ENCODE measurements around the gene CST9L. TPM values are rescaled to one million over a fixed set of nuclear protein-coding genes. Genes with fewer than 3 reads are reported as not detected.

The CST9L gene
- total RNA-seq, 2 experiments from 2014 or later = not detected

DNA sequence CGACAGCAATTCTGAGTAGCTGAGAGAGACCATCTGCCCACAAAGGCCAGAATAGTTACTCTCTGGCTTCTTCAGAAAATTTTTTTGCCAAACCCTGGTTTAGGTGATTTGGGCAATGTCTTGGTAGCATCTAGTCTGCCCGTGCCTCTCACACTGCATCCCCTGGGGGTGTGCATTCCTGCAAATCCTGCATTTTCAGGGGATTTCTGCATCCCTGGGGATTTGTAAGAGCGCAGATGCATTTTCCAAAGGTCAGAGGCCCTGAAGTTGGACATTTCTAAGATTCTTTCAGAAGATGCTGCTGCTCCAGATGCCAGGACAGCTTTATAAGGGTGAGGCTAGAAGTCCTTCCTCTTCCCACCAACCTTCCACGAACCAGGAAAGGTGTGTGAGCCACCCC, 33.4 kb upstream of the CST9L start:
- ATAC-seq (ENCODE audit: low read depth) = no peak
- no peak for DNase-seq
- Mint-ChIP-seq H3K27ac (no peak overlapping the region), H3K27me3 (no peaks in the 10 kb centered on the region), H3K4me3 (no peak overlapping the region), H3K4me1 (no peaks in the 10 kb centered on the region), H3K36me3 (no peaks in the 10 kb centered on the region), H3K9me3 (no peaks in the 10 kb centered on the region)
- POLR2A ChIA-PET = no interaction called here

DNA sequence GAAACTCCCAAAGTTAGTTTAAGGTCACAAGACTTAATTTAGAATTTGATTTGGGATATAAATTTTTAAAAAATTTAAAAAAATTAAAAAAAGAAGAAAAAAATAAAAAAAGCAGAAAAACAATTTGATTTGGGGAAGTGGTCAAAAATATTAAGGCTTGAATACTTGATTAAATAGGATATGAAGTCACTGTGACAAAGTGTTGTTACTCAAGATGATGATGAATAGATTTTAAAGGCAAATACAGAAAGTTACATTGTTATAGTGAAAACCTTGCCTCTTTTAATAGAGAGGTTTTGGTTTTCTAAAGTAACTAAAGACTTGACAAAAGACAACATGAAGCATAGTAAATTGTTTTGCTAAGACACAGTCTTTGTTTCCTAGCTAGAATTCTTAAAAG, 30.2 kb upstream of the CST9L start:
- no peak for DNase-seq
- POLR2A ChIA-PET = no interaction called here
- ATAC-seq (ENCODE audit: low read depth) = no peak
- H3K27ac Mint-ChIP-seq = no peak overlapping the region
- H3K4me1 Mint-ChIP-seq = no peaks in the 10 kb centered on the region
- H3K4me3 Mint-ChIP-seq = no peak overlapping the region
- H3K27me3 Mint-ChIP-seq = peaks cover 10% of the 10 kb centered on the region
- no peaks in the 10 kb centered on the region for H3K36me3 Mint-ChIP-seq
- no peaks in the 10 kb centered on the region for H3K9me3 Mint-ChIP-seq

DNA sequence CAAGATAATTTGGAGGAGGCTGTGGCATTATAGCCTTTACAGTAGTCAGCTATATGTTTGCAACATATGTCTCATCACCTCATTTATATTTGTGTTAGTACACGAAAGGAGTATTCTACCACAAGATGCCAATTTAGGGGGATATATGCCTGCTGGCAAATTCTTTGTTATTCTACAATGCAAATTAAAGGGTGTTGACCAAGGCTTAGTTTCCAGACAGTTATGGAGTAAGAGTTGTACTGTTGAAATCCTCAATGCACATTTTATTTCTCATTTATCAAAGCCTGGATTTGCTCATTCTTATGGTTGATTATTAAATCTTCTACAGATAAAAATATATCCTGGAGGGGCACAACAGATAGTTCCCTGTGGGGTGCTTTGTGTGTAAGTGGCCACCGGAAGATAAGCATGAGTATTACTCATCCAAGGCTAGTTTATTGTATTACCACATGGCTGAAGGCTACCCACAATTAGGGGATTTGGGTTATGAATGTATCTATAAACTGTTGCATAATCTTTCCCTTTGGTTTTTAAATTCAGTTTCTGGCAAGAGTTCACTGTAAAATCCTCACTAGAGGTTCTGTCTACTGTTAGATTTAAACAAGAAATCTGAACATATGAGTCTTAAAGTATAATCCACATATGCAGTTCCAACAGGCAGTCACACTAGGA, 28.4 kb upstream of the CST9L start:
- Mint-ChIP-seq H3K4me1 (no peaks in the 10 kb centered on the region), H3K4me3 (no peak overlapping the region), H3K36me3 (no peaks in the 10 kb centered on the region), H3K27ac (no peak overlapping the region), H3K9me3 (no peaks in the 10 kb centered on the region), H3K27me3 (peaks cover 10% of the 10 kb centered on the region)
- POLR2A ChIA-PET = no interaction called here
- DNase-seq = no peak
- ATAC-seq (ENCODE audit: low read depth) = no peak

DNA sequence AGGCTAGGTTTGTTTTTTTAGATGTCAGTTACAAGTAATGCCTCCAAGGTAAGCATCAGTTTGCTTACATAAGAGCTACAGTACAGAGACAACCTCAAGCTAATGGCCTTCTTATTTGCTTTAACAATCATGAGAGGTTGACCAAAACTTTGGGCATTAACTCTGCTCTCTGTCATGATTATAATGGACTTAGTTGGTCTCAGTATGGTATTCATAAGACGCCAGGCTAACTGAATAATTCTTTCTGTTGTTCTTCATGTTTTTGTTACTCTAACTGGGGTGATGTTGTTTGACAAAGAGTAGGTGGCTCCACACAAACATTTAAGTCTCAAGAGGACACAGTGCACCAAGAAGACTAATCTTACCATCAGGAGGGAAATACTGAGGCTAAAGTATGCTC, 27.7 kb upstream of the CST9L start:
- H3K27me3 Mint-ChIP-seq = peaks cover 10% of the 10 kb centered on the region

DNA sequence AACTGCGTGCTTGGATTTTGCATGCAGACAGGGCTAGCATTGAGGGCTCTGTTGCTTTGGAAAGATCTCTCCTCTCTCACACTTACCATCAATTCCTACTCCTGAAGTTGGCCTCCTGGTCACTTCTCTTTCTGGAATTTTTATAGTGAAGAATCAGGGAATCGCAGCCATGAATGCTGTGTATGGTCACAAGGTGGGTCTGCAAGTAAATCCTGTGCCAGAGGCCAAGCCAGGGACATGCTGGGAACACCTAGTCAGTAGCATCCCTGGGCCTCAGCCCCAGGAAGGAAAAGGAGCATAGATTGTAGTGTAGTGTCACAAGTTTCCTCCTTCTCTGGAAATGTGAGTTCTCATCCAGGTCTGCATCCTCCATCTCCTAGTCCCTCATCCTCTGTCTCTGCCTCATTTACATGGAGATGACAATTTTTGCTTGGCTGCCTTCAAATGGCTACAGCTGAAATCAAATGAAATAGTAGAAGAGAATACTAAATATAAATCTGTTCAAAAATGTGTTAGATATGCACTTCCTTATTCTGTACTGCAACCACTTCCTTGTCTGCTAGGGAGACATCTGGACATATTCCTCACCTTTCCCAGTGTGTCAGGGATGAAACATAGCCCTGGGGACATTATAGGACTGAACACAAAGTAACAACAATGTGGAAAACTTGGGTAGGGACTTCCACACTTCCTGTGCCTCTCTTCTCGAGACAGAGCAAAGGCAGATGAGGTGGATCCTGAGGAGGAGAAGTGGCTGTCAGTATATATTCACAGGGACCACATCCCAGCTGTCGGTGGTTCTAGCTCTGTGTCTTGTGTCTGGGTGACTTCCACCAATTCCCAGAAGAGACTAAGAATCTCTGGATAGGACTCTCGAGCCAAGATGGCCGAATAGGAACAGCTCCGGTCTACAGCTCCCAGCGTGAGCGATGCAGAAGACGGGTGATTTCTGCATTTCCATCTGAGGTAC, 20.4 kb upstream of the CST9L start:
- no peaks in the 10 kb centered on the region for H3K9me3 Mint-ChIP-seq
- H3K27me3 Mint-ChIP-seq = peaks cover 2% of the 10 kb centered on the region
- DNase-seq (no peak), ATAC-seq (ENCODE audit: low read depth) (no peak)
- POLR2A ChIA-PET = no interaction called here
- H3K4me3 Mint-ChIP-seq = no peak overlapping the region
- H3K27ac Mint-ChIP-seq = no peak overlapping the region
- H3K36me3 Mint-ChIP-seq = no peaks in the 10 kb centered on the region
- H3K4me1 Mint-ChIP-seq = no peaks in the 10 kb centered on the region

More for the DNA sequence above, 27.7 kb upstream of the CST9L start:
- ATAC-seq (ENCODE audit: low read depth) (no peak), DNase-seq (no peak)
- Mint-ChIP-seq H3K4me3 (no peak overlapping the region), H3K27ac (no peak overlapping the region), H3K4me1 (no peaks in the 10 kb centered on the region), H3K36me3 (no peaks in the 10 kb centered on the region), H3K9me3 (no peaks in the 10 kb centered on the region)
- POLR2A ChIA-PET = no interaction called here

DNA sequence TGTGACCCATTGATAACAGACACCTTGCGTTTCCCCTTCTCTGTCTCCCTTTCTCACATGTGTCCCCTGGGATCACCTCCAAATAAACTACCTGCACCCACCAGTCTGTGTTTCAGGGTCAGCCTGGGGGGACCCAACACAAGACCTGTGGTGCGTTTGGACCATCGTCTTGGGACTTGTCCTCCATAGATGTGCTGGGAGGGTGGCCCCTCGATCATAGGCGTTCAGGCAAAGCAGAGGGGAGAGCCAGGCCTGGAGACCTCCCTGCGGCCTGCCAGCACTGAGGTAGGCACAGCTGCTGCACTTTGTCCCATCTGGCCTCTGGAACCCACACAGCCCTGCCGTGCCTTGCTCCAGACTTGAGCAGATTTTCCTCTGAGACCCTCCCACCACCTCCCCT, 19.3 kb upstream of the CST9L start:
- Mint-ChIP-seq H3K9me3 (no peaks in the 10 kb centered on the region), H3K27me3 (peaks cover 5% of the 10 kb centered on the region), H3K27ac (no peak overlapping the region), H3K36me3 (no peaks in the 10 kb centered on the region), H3K4me1 (no peaks in the 10 kb centered on the region), H3K4me3 (no peak overlapping the region)
- POLR2A ChIA-PET = no interaction called here
- DNase-seq (no peak), ATAC-seq (ENCODE audit: low read depth) (no peak)

DNA sequence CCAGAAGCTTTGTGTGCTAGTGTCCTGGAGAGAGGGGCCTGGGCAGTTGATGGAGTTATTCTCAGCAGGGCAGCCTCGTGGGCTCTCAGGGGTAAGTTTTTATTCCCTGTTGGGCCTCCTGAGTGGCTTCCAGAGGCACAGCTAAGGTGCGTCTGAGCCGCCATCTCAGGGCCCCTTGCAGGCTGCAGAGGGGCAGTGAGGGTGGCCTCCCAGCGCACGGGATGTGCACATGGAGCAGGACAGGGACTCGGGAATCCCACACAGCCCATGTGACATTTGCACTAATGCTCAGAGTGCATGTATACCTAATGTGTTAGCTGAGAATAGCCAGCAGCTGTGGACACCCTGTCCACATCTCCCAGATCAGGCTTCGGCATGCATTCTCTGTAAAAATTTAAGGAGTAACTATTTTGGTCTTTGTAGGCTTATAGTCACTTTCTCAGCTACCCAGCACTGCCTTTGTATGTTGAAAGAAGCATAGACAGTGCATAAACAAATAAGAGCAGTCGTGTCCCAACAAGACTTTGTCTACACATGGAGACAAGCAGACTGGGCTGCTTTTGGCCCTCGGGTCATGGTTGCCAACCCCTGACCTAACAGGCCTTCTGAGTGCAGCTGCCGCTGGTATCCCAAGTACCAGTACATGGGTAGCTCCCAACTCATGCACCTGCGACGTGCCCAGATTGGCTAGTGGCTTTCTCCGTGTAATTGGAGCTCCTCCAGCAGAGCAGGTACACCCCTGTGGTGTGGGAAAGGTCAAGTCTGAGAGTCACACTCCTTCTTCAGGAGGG, 18.6 kb upstream of the CST9L start:
- POLR2A ChIA-PET = no interaction called here
- peaks cover 5% of the 10 kb centered on the region for H3K27me3 Mint-ChIP-seq
- no peak for DNase-seq
- H3K9me3 Mint-ChIP-seq = no peaks in the 10 kb centered on the region
- no peaks in the 10 kb centered on the region for H3K36me3 Mint-ChIP-seq
- no peak overlapping the region for H3K4me3 Mint-ChIP-seq
- H3K4me1 Mint-ChIP-seq = no peaks in the 10 kb centered on the region
- no peak overlapping the region for H3K27ac Mint-ChIP-seq
- ATAC-seq (ENCODE audit: low read depth) = no peak

DNA sequence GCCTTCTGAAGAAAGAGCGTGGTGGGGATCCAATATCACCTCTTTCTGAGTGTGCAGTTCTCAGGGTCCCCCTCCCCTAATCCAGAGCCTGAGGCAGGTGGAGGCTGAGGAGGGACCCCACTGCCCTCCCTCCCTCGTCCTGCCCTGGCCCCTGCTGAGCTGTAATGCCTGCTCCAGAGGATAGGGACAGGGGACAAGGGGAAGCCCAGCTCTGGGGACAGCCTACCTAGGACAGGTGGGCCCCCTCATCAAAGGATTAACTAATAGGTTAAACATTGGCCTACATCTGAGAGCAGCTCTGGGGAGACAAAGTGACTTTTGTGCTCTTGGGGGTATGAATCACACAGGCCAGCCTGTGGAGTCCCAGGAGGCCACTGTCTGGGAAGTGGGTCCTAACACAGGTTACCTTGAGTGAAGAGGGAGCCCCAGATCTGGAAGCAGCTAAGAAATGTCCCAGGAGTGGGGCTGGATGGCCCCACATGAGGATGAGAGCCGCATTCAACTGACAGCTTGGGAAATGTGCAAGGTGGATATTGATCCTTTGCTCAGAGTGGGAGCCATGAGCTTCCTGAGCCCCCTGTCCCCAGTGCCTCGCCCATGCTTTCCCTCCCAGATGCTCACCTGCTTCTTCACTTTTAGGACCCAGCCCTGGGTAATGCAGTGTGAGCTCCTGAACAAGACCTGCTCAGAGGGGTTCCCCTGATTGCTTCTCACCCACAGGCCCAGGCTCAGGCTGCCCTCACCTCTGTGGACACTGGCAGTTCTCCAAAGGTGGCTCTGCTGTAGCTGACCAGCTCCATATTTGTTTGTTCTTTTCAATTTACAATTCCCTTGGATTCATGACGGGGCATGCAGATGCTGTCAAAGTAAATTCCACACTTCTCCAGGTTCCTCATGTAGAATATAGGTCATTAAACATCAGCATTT, 17.8 kb upstream of the CST9L start:
- H3K27ac Mint-ChIP-seq = no peak overlapping the region
- H3K4me3 Mint-ChIP-seq = no peak overlapping the region
- no peak for ATAC-seq (ENCODE audit: low read depth)
- H3K4me1 Mint-ChIP-seq = no peaks in the 10 kb centered on the region
- no peaks in the 10 kb centered on the region for H3K9me3 Mint-ChIP-seq
- peaks cover 6% of the 10 kb centered on the region for H3K27me3 Mint-ChIP-seq
- DNase-seq = no peak
- H3K36me3 Mint-ChIP-seq = no peaks in the 10 kb centered on the region
- POLR2A ChIA-PET = no interaction called here

DNA sequence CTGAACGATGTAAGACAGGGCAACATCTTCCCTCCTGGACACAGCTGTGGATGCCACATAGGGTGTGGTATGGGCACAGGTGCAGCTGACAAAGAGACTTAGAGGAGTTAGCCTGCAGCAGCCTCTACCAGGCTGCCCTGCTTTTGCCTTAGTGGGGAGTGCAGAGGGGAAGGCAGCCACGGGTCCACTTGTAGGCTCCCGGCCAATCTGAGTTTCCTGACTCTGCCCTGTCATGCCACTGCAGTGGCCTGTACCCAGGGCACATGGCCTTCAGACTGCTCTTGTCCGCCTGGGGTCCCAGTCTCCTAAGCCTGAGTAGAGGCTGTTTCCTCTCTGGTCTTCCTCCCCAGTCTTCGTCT, 17.1 kb upstream of the CST9L start:
- H3K27ac Mint-ChIP-seq = no peak overlapping the region
- H3K4me3 Mint-ChIP-seq = no peak overlapping the region
- peaks cover 9% of the 10 kb centered on the region for H3K27me3 Mint-ChIP-seq
- no peaks in the 10 kb centered on the region for H3K9me3 Mint-ChIP-seq
- H3K4me1 Mint-ChIP-seq = no peaks in the 10 kb centered on the region
- ATAC-seq (ENCODE audit: low read depth) (no peak), DNase-seq (no peak)
- no peaks in the 10 kb centered on the region for H3K36me3 Mint-ChIP-seq
- POLR2A ChIA-PET = no interaction called here

DNA sequence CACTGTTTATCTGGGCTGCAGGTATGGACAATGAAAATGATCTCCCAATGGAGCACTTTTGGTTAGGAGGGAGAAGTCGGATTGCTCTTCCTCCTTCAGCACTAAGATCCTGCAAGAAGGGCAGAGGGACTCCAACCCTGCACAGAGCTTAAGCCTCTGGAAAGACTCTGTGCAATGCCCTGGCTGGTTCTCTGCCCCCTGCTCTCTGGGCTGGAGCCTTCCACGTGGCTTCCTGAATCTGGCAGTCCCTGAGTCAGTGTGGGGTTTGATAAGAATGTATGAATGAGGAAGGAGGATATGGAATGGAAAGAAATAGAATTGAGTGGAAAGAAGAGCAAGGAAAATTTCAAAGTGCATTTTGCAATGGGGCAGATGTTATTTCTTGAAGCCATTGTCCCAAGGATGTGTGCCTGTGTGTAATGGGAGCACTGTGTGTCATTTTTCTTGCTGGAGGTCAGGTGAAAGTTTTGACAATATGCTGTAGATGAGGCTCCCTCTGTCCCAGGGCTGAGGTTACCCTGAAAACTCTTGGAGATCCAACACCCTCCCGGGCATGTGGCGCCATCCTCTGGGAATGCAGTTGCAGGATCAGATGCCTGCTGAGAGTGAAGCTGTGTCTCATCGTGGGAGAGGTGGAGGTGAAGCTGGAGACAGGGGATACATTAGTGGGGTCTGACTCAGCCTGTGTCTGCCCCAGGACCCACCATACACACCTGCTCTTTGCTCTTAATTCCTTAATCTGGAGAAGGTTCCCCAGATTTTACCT, 16.3 kb upstream of the CST9L start:
- no peak overlapping the region for H3K27ac Mint-ChIP-seq
- no peak for DNase-seq
- no peak overlapping the region for H3K4me3 Mint-ChIP-seq
- POLR2A ChIA-PET = no interaction called here
- peaks cover 9% of the 10 kb centered on the region for H3K27me3 Mint-ChIP-seq
- no peaks in the 10 kb centered on the region for H3K9me3 Mint-ChIP-seq
- no peaks in the 10 kb centered on the region for H3K4me1 Mint-ChIP-seq
- no peaks in the 10 kb centered on the region for H3K36me3 Mint-ChIP-seq
- no peak for ATAC-seq (ENCODE audit: low read depth)

DNA sequence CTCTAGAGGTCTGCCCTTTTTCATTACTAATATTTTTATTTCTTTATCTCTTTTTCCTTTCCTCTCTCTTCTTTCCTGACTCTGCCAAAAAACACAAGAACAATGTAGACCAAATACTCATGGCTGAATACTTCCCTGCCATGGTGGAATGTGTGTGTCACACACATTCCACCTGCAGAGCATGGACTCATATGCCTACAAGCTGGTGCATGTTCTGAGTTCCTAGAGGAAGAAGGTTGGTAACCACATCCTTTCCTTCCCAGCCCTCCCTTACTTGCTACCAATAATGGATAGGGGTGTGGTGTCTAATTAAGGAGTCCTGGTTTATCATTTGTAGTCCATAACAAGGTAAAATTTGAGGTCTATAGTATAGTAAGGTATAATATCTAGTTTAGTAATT, 15.2 kb upstream of the CST9L start:
- no peak overlapping the region for H3K27ac Mint-ChIP-seq
- ATAC-seq (ENCODE audit: low read depth) (no peak), DNase-seq (no peak)
- H3K27me3 Mint-ChIP-seq = peaks cover 9% of the 10 kb centered on the region
- H3K36me3 Mint-ChIP-seq = no peaks in the 10 kb centered on the region
- H3K4me1 Mint-ChIP-seq = no peaks in the 10 kb centered on the region
- H3K9me3 Mint-ChIP-seq = no peaks in the 10 kb centered on the region
- POLR2A ChIA-PET = no interaction called here
- no peak overlapping the region for H3K4me3 Mint-ChIP-seq

DNA sequence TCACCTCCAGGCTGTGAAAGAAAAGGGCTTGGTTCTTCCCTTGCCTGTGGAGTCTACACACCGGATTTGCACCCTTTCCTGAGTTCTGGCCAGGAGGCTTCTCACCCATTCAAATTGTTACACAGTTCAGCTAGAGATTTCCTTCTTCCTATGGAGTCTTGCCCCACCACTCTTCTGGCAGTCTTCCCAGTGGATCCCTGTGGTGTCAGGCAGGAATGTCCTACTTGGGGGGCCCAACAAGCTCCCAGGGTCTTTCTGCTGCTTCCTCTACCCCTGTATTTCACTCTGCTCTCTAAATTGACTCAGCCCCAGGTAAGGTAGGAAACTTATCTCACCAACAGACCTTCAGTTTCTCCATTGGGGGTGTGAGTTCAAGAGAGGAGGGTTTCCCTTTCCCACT, 14.0 kb upstream of the CST9L start:
- POLR2A ChIA-PET = no interaction called here
- no peak overlapping the region for H3K4me3 Mint-ChIP-seq
- H3K9me3 Mint-ChIP-seq = no peaks in the 10 kb centered on the region
- H3K4me1 Mint-ChIP-seq = no peaks in the 10 kb centered on the region
- H3K27me3 Mint-ChIP-seq = peaks cover 9% of the 10 kb centered on the region
- ATAC-seq (ENCODE audit: low read depth) (no peak), DNase-seq (no peak)
- no peak overlapping the region for H3K27ac Mint-ChIP-seq
- H3K36me3 Mint-ChIP-seq = no peaks in the 10 kb centered on the region
